Esophagus squamous epithelium (tissue), 4 donors: ENCODE results near the gene PUS7.

Experiments
- POLR2A ChIP-seq, 4 donors: fragments of 450-650 bp; IDR thresholded peaks; one replicate each; pipeline ENCODE4 v1.6.1; 2017; ENCODE audit warnings: antibody characterized with exemption in 4 of 4, mild to moderate bottlenecking in 4 of 4, moderate library complexity in 3 of 4
- TF ChIP-seq, protein P1 (sequence below), 6 experiments: fragments of 450-650 bp in 4 of 6; fragments of 200-600 bp in 2 of 6; sonication (generic) in 2 of 6; IDR thresholded peaks; one replicate each; pipeline ENCODE4 v1.5.1; 2016 to 2019; ENCODE audit warnings: antibody characterized with exemption in 6 of 6, mild to moderate bottlenecking in 4 of 6, moderate library complexity in 4 of 6

DNA sequence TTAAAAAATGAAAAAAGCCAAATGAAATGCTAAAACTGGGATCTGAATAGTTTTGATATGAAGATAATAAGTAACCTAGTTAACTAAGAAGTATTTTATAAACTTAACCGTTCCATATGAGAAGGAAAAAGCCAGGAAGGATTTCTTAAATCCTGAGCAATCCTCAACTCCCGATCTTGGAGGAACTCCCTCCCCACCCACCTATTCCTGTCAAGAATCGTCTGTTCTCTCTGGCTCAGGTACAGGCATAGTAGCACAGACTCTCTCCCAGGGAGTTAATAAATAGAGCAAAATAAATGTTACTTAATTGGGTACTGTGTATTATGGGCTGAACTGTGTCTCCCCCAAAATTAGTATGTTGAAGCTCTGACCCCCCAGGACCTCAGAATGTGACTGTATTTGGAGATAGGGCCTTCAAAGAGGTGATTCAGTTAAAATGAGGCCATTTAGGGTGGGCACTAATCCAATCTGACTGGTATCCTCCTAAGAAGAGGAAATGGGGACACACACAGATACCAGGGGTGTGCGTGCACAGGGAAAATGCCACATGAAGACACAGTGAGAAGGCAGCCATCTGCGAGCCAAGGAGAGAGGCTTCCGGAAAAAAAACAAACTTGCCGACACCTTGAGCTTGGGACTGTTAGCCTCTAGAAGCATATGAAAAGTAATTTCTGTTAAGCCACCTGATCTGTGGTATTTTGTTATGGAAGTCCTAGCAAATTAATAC, 28.7 kb downstream of the PUS7 start:
- TF ChIP-seq, protein P1, sequence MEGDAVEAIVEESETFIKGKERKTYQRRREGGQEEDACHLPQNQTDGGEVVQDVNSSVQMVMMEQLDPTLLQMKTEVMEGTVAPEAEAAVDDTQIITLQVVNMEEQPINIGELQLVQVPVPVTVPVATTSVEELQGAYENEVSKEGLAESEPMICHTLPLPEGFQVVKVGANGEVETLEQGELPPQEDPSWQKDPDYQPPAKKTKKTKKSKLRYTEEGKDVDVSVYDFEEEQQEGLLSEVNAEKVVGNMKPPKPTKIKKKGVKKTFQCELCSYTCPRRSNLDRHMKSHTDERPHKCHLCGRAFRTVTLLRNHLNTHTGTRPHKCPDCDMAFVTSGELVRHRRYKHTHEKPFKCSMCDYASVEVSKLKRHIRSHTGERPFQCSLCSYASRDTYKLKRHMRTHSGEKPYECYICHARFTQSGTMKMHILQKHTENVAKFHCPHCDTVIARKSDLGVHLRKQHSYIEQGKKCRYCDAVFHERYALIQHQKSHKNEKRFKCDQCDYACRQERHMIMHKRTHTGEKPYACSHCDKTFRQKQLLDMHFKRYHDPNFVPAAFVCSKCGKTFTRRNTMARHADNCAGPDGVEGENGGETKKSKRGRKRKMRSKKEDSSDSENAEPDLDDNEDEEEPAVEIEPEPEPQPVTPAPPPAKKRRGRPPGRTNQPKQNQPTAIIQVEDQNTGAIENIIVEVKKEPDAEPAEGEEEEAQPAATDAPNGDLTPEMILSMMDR (IDR thresholded peaks at IDR 0.05), result no peak
- no peak for TF ChIP-seq POLR2A (IDR thresholded peaks at IDR 0.05)
